ENCODE data around the gene HACL1. TPM values are rescaled to one million over a fixed set of nuclear protein-coding genes. Genes with fewer than 3 reads are reported as not detected.

The HACL1 gene
- 9.2 TPM for polyA plus RNA-seq (2013, experiment 1 of 2; ENCODE audit: insufficient read length)
- polyA plus RNA-seq (2013, experiment 2 of 2; ENCODE audit: insufficient read length), result 11.4 TPM

DNA sequence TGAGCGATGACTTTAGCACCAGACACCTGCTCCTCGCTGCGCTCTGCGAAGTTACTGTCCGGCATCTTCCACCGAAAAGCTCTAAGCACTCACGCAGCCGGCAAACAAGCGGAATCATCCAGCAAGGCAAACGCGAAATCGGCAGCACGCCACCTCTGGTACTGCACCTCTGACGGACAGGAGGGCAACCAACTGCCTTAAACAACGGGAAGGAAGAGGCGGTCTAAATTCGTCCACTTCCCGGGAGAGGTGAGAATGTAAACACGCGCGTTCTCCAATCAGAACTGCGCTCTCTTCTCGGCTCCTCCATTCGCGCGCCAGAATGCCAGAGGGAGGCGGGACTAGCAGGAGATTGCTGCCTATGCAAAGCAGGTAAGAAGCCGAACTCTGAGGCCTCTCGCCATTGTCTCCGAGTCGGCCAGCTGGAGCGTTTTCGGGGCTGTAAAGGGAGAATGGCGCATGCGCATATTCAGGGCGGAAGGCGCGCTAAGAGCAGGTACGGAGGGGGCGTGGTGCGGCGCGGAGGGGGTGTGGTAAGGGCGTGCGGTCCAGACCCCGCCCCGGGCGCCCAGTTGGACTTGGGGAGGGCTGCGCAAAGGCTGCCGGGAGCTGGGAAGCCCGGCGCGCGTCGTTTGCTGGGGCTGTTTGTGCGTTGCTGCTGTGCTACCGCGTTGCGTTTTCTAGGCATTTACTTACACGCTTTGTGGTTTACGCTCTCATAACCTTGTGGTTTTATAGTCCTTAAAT is at the start of gene HACL1, which contains the start of gene BTD:
Gene HACL1, minus strand, starts transcription at position 171 of the 747 bp plus-strand sequence. Its CDS starts 106 bp downstream, at position 65.
Gene BTD, plus strand, starts transcription at position 347 of the 747 bp plus-strand sequence. CDS start 33,695 bp downstream, outside the sequence.
- DNase-seq, result peak; percentile 100

- DNase-seq, result no peak
Observed at GRCh38 chr3:15649858-15650257, 48.5 kb upstream of the HACL1 start.

DNA sequence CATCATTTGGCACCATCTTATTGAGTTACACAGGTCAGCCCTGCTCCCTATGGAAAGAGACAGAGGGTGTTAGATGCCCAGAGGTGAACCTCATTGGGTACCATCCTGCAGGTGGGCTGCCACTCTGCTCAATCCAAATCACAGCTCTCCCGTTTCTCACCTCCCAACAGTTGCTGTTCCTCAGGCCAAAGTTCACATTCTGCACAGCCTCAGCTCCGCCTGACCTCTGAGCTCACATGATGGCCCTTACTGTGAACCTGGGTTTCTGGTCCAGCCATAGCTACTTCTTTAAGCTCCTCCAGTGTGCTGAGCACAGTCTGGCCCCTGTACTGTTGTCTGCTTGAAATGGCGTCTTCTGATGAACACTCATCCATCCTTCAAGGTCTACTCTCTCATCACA is 48.0 kb upstream of the HACL1 start:
- no peak for DNase-seq

DNA sequence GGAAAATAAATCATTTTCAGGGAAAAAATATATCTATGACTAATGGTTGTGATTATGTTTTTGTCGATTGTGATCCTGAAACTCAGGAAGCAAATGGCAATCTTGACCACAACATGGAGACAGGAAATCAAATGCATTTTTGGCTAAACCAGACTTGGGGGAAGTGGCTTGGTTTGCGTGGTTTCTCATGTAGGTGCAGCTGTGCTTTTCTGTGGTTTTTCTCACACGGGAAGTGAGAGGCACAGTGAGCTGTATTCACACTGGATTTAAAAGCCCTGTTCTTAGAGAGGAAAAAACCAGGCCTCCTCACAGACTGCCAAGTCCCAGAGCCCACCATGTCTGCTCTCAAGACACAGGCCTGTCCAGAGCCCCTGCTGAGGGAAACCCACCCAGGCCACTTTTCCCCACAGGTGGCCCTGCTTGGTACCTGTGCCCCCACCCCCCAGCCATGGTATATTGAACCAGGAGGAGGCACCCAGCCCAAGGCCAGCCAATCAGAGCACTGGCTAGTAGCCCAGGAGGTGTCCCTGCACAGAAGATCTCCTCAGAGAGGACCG is 46.3 kb upstream of the HACL1 start:
- DNase-seq, result peak; percentile 98

DNA sequence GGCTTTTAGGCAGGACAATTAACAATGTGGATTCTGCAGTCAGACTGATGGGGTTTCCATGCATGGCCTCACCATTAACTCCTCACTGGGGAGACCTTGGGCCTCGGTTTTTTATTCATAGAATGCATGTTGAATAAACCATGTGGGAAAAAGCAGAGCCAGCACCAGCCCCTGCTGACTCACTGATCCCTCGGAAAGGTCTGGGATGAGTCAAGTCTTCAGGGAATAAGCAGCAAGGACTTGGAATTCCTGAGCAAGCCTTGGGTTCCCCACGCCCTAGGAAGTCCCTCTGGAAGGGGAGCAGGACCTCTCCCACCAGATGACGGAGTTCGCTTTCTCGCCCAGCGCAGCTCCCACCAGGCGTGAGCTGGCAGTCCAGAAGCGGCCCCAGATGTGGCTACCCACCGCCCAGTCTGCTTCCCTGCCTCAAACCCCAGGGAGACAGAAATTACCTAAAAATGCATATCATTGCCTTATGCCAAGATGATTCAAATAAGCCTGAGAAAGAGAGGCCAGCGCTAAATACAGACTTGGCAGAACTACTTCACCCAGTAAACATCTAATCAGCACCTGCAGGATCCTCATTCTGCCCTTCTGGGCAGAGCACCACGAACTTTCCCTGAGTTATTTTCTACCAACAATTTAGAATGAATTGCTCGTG is 45.6 kb upstream of the HACL1 start:
- peak; percentile 99 for DNase-seq

- peak; percentile 96 for DNase-seq
Observed at GRCh38 chr3:15645740-15646501, 44.6 kb upstream of the HACL1 start.

DNA sequence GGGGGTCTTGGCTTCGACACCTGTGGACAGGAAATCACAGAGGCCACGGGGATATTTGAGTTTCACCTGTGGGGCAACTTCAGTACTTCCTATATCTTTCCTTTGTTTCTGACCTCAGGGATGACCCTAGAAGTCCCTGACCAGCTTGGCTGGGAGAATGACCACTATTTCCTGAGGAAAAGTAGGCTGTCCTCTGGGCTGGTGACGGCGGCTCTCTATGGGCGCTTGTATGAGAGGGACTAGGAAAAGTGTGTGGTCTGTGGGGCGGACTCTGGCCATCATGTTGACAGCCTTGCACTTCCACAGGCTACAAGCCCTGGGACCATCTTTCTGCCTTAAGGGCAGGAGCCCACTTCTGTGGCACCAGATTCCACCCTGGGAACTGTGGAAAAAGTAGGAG is 43.9 kb upstream of the HACL1 start:
- no peak for DNase-seq

DNA sequence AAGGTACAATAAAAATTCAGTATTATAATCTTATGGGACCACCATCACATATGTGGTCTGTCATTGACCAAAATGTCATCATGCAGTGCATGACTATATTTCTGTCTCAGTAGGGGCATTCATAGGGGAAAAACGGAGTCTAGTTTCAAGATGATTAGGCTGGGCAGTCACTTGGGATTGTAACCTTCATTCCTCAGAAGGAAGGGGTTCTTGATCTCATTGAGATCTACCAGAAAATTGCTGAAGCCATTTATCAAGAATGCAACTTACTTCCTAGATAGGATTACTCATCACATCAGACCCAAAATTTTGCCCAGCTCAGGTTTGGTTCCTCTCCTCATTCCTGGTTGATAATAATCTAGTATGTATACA is 37.5 kb upstream of the HACL1 start:
- peak; percentile 31 for DNase-seq

GRCh38 chr3:15638193-15638890 is 37.0 kb upstream of the HACL1 start:
- no peak for DNase-seq

GRCh38 chr3:15637131-15637951 is 36.0 kb upstream of the HACL1 start:
- DNase-seq, result no peak

DNA sequence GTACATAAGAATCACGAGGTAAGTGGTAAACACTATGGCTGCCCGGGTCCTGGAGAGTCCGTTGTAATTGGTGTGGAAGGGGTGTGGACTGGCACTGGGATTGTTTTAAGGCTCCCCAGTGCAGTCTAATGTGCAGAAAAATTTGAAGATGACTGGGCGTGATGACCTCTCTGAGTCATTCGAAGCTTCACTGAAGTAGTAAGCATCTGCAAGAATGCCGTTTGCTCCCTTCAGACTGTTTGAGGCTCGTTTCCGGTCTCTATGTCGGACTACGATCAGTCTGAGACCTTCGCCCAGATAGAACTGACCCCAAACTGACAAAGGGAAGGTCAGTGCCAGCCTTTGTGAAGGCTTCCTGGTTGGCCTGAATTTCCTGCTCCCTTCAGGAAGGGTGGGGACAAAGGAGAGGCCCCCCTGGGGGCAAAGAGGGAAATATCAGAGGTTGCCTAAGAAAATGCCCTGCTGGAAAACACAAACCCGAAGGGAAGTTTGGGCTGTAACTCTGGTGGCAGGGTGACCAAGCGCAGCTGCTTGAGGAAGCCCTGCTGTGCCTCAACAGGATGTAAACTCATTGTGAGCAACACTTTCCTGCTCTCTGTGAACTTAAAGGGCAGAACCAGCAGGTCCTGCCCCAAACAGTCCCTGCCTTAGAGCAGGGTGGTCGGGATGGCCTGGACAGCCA is 34.8 kb upstream of the HACL1 start:
- peak; percentile 93 for DNase-seq

- peak; percentile 96 for DNase-seq
Observed at GRCh38 chr3:15635121-15635661, 33.8 kb upstream of the HACL1 start.

DNA sequence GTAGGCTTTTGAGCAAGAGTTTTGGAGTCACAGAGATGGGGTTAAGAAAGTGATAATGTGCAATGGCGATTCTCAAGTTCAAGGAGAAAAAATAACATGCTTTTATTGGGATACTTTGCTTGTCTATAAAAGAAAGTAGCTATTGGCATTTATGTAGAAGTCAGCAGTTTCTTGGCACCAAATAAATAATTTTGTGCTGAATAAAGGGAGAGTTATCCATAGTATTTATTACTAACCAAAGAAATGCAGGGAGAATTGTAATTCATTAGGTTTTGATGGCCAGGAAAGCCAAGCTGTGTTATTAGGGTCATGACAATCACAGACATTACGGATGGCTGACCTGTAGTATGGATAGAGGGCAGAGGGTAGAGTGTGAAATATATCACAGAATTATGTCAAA is 33.3 kb upstream of the HACL1 start:
- DNase-seq, result no peak

- no peak for DNase-seq
Observed at GRCh38 chr3:15633766-15634598, 32.6 kb upstream of the HACL1 start.

GRCh38 chr3:15633159-15633558 is 31.8 kb upstream of the HACL1 start:
- DNase-seq, result no peak

- DNase-seq, result no peak
Observed at GRCh38 chr3:15632212-15632580, 30.8 kb upstream of the HACL1 start.

- DNase-seq, result no peak
Observed at GRCh38 chr3:15631426-15632211, 30.2 kb upstream of the HACL1 start.

DNA sequence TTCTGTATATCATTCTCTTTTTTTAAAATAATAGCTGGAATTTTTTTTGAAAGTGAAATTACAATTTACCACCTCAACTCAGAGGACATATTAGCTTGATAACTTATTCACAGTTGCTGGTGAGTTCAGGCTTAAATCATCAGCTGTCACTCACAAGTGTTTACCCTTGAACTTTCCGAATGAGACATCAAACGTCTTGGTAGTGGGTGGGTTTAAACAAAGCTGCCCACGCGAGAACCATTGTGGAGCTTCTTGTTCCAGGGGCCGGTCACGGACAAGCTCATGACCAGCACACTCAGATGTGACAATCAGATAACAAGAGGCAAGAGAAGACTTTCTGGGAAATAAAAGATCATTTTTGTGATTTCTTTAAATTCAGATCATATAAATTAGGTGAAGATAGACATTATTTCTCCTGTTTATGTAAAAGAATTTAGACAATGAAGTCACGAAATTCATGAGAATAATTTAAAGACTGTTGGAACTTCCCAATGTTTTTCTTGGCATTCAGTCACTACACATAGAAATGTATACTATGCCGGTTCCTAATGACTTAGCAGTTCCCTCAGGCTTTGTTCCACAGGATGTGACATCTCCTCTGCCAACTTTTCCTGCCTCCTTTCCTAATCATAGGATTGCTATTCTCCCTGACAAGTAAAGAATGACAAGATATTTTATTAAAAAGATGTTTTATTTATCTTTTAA is 29.4 kb upstream of the HACL1 start:
- peak; percentile 88 for DNase-seq

All from fibroblast of skin of abdomen (primary cell).